Heart left ventricle (tissue), 16 donors: Measurements from ENCODE around the gene PDCD1. TPM values are rescaled to one million over a fixed set of nuclear protein-coding genes. Genes with fewer than 3 reads are reported as not detected.

Experiments
- ATAC-seq, 4 donors: fragments of 200-7000 bp; cut with Tn5 transposase; one replicate each; pipeline ENCODE4 v1.9.1; 2020 to 2022; ENCODE audit warnings: moderate library complexity in 4 of 4, mild to moderate bottlenecking in 3 of 4, moderate number of reproducible peaks in 1 of 4
- DNase-seq, 5 donors: peaks; one replicate each; pipeline ENCODE4 v3.0.0-alpha.2; 2020
- H3K27ac ChIP-seq, 12 donors: fragments of 200-600 bp; sonication (generic) in 4 of 12; one replicate each; pipeline versions ENCODE4 v1.5.0 to v1.8.0; 2016 to 2022; ENCODE audit warnings: mild to moderate bottlenecking in 2 of 12
- H3K27me3 ChIP-seq, 9 donors: fragments of 200-600 bp; sonication (generic) in 2 of 9; one replicate each; pipeline versions ENCODE4 v1.5.1 to v1.8.0; 2016 to 2022; ENCODE audit warnings: mild to moderate bottlenecking in 3 of 9
- H3K36me3 ChIP-seq, 9 donors: fragments of 200-600 bp; sonication (generic) in 2 of 9; one replicate each; pipeline versions ENCODE4 v1.5.0 to v1.8.0; 2018 to 2022; ENCODE audit warnings: mild to moderate bottlenecking in 2 of 9
- H3K4me1 ChIP-seq, 12 donors: fragments of 200-600 bp; sonication (generic) in 4 of 12; one replicate each; pipeline versions ENCODE4 v1.5.0 to v1.8.0; 2016 to 2022; ENCODE audit warnings: mild to moderate bottlenecking in 3 of 12
- H3K4me3 ChIP-seq, 12 donors: fragments of 200-600 bp; sonication (generic) in 4 of 12; one replicate each; pipeline versions ENCODE4 v1.5.0 to v1.8.0; 2017 to 2022; ENCODE audit warnings: mild to moderate bottlenecking in 9 of 12, moderate library complexity in 4 of 12
- H3K9me3 ChIP-seq, 12 donors: fragments of 200-600 bp; sonication (generic) in 4 of 12; one replicate each; pipeline versions ENCODE4 v1.5.0 to v1.8.0; 2016 to 2022; ENCODE audit warnings: mild to moderate bottlenecking in 1 of 12
- POLR2A ChIP-seq, 2 donors: fragments of 450-650 bp; IDR thresholded peaks; one replicate each; pipeline ENCODE4 v1.6.1; 2017; ENCODE audit warnings: antibody characterized with exemption in 2 of 2, mild to moderate bottlenecking in 2 of 2, moderate library complexity in 2 of 2
- WGBS, 4 donors: extraction: QIAGEN DNeasy Blood & Tissue Kit in 2 of 4; methylation state at CpG; one replicate each; pipeline versions ENCODE4 v1.1.5 to v1.1.7; 2013 to 2018; 5-methylcytosine and 5-hydroxymethylcytosine counted together
- intact Hi-C, 10 donors: fragments of 100-400 bp; cut with DNase I; formaldehyde crosslinking; loops; one replicate each; pipeline versions ENCODE4 v1.11.1 to v1.14.2; 2022
- polyA plus RNA-seq, 2 donors: library from polyadenylated mRNA; stranded (reverse); fragments of 200-250 nt; gene quantifications; one replicate each; pipeline ENCODE4 v1.2.3, GENCODE V29; 2013
- total RNA-seq, 9 donors: library from RNA; depleted of rRNA in 2 of 9; stranded (reverse); fragments of >200 nt in 2 of 9; fragmentation: NEBNext Ultra II Directional in 3 of 9; extraction: Animal tissue kit (Norgen Biotek cat#: 25700) in 3 of 9; gene quantifications; one replicate each; pipeline versions ENCODE4 v1.1.0 to v1.2.4, GENCODE V29; 2016 to 2023
- TF ChIP-seq, protein P1 (sequence below), 12 donors: fragments of 200-600 bp; sonication (generic) in 4 of 12; IDR thresholded peaks; one replicate each; pipeline versions ENCODE4 v1.5.0 to v1.8.0; 2018 to 2022; ENCODE audit warnings: antibody characterized with exemption in 12 of 12, mild to moderate bottlenecking in 5 of 12
- donor health status: ischemic (EF 13 %, LVEDD 7.1; RV severe dilation, severe dysfunction).
- donor health status: healthy with polysubstance abuse.
- donor health status: DM: no; HTN: yes; CAD: no.
- donor health status: DM: no; HTN: no; CAD: no.
- donor health status: ischemic (EF 25% LVEDD 6.9; RV normal size, moderate dysfunction).
- donor health status: ischemic (EF 25% LVEDD 5.7; RV mildly dilated, moderate dysfunction).
- donor health status: healthy.
- donor health status: DM: yes; HTN: yes; CAD: no.
- donor health status: ischemic (EF 35%, LVEDD 5.7; RV mildly dilated, moderate dysfunction).
- donor health status: nonischemic (EF 11% LVEDD 7.7; RV severe dilation, severe dysfunction).
- donor health status: DM: yes; HTN: yes; CAD: no.
- donor health status: PGD.
- donor health status: ischemic (EF 29% LVEDD 5.4; RV normal size, mild dysfunction).
- donor health status: nonischemic (EF 23%, LVEDD 6.1; RV moderate dilation, normal function).

PDCD1 gene
- total and polyA plus RNA-seq, 11 donors, result 0.27 to 7.6 (median 1.4) TPM

DNA sequence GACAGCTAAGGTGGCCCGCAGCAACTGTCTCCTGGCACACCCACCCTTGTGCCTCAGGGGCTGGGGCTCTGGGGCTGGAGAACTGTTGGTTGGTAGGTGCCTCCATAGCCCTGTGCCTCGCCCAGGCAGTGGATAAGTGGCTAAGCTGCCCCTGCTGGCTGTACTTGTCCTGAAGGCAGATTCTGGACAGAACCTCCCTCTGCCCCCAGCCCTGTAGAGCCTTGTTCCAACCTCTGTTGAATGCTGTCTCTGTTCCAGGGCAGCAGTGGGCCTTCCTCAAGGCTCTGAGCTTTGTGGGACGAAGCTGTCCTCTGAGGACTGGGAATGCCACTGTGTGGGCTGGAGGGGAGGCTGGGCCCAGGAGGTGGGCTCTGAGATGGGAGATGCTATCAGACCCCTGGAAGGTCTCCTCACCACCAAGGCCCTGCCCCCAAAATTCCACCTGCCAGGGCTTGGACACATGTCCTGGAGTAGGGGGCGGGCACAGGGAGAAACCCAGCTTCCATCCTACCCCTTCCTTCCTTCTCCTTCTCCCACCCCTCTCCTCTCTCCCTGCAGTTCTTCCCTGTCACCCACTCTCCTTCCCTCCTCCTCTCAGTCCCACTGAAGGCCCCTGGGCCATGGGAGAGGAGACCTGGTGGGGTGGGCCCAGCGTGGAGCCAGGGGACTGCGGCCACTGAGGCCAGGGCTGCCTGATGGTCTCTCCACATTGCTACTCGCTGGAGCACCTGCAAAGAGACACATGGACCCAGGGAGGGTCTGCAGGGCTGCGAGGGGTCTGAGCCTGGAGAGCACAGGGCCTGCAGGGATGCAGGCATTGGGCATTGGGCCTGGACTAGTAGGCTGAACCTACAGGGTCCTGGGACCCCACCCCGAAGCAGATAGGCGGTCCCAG is 1.7 kb upstream of the PDCD1 start:
- H3K27ac ChIP-seq, result peak overlapping the region; percentile 79 to 98 (median 90)
- WGBS, 4 donors, result 83 to 95% (median 84%) methylated on average over 7 to 10 of the region's 10 CpGs
- H3K9me3 ChIP-seq, result no peaks in the 10 kb centered on the region
- TF ChIP-seq POLR2A (IDR thresholded peaks at IDR 0.05), result no peak
- TF ChIP-seq, protein P1, sequence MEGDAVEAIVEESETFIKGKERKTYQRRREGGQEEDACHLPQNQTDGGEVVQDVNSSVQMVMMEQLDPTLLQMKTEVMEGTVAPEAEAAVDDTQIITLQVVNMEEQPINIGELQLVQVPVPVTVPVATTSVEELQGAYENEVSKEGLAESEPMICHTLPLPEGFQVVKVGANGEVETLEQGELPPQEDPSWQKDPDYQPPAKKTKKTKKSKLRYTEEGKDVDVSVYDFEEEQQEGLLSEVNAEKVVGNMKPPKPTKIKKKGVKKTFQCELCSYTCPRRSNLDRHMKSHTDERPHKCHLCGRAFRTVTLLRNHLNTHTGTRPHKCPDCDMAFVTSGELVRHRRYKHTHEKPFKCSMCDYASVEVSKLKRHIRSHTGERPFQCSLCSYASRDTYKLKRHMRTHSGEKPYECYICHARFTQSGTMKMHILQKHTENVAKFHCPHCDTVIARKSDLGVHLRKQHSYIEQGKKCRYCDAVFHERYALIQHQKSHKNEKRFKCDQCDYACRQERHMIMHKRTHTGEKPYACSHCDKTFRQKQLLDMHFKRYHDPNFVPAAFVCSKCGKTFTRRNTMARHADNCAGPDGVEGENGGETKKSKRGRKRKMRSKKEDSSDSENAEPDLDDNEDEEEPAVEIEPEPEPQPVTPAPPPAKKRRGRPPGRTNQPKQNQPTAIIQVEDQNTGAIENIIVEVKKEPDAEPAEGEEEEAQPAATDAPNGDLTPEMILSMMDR (IDR thresholded peaks at IDR 0.05), result peak in 5 of 12 donors; percentile 4 to 30 (median 18)
- peaks cover 4 to 34% (median 11%) of the 10 kb centered on the region in 9 donors for H3K27me3 ChIP-seq
- no peaks in the 10 kb centered on the region for H3K36me3 ChIP-seq
- peak overlapping the region in 11 of 12 donors; percentile 11 to 50 (median 38) for H3K4me3 ChIP-seq
- DNase-seq, result peak in 3 of 5 donors; percentile 51 to 69 (median 53)
- peak; percentile 37 to 52 (median 43) for ATAC-seq
- intact Hi-C loops, result loop anchor here in 2 of 10 donors (5.0 to 10.0 kb wide), 2 partner anchors 106 to 128 kb away; partner anchors contain the start of gene D2HGDH (in 1 of the 2)
- H3K4me1 ChIP-seq, result peaks cover 0 to 31% (median 20%) of the 10 kb centered on the region in 12 donors

DNA sequence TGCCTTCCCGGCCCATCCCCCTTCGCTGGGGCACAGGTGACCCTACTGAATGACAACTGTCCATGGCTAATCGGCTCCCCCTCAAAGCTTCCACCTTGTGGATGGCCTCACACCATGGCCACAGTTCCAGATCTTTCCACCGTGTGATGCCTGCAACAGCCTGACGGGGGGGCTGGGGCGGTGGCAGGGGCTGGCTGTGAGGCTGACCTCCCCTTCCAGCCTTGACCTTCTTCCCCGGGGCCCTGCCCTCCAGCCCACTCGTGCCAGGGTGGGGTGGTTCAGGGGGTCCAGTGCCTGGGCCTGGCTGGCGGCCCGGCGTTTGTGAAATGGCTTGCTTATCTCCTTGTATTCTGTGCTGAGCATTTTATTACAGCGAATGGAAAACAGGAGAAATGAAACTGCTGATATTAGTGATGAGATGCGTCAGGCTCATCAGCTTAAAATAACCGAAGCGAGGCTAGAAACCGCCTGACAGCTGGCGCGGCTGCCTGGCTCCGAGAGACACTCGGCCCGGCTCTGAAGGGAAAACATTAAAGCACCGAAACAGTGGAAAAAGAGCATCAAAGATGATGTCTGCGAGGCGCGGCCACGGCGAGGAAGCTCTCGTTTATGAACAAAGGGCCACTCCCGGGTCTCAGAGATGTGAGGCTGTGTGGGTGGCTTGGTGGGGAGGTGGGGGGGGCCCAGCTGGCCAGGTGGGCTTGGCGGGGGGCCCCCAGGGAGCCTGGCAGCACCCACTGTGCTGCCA is 916 bp upstream of the PDCD1 start:
- Histone ChIP-seq H3K27ac (peak overlapping the region; percentile 79 to 98 (median 90)), H3K4me3 (peak overlapping the region in 11 of 12 donors; percentile 11 to 50 (median 38)), H3K36me3 (no peaks in the 10 kb centered on the region), H3K27me3 (peaks cover 0 to 27% (median 11%) of the 10 kb centered on the region in 9 donors), H3K9me3 (no peaks in the 10 kb centered on the region), H3K4me1 (peaks cover under 1 to 38% (median 25%) of the 10 kb centered on the region in 12 donors)
- intact Hi-C loops, result loop anchor here in 3 of 10 donors (5.0 to 10.0 kb wide), 3 partner anchors 47 to 127 kb away; partner anchors contain the start of gene D2HGDH (in 1 of the 3)
- 23 to 26% (median 23%) methylated on average over 27 to 30 of the region's 30 CpGs for WGBS, 4 donors
- peak; percentile 53 to 72 (median 64) for ATAC-seq
- peak; percentile 67 to 81 (median 74) for DNase-seq
- TF ChIP-seq, protein P1 (IDR thresholded peaks at IDR 0.05), result peak in 5 of 12 donors; percentile 10 to 45 (median 29)
- peak in 1 of 2 donors; percentile 36 for TF ChIP-seq POLR2A (IDR thresholded peaks at IDR 0.05)

DNA sequence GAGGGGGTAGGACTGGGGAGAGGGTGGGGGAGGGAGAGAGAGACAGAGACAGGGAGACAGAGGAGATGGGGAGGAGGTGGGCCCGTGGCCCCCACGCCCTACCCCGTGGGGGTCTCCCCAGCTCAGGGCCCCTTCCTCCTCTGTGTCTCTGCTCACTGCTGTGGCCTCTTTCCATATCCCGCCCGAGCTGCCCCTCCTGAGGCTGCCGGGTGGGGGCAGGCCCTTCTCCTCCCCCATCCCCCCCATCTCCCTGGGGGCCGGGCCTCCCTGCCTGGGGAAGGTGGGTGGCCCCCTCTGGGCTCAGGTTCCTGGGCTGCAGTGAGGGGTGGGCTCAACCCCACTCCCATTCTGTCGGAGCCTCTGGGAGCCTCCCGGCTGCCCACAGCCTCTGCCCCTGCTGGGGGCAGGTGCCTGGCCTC is 332 bp upstream of the PDCD1 start:
- 25 to 51% (median 41%) methylated on average over 6 to 9 of the region's 9 CpGs for WGBS, 4 donors

More for the DNA sequence above, 332 bp upstream of the PDCD1 start:
- TF ChIP-seq, protein P1 (IDR thresholded peaks at IDR 0.05), result no peak
- TF ChIP-seq POLR2A (IDR thresholded peaks at IDR 0.05), result no peak
- Histone ChIP-seq H3K27me3 (peaks cover 0 to 22% (median 8%) of the 10 kb centered on the region in 9 donors), H3K4me3 (peak overlapping the region in 4 of 12 donors; percentile 37 to 50 (median 47)), H3K4me1 (peaks cover 4 to 44% (median 31%) of the 10 kb centered on the region in 12 donors), H3K36me3 (no peaks in the 10 kb centered on the region), H3K27ac (peak overlapping the region; percentile 79 to 98 (median 90)), H3K9me3 (no peaks in the 10 kb centered on the region)
- intact Hi-C loops, result loop anchor here in 1 of 10 donors (5.0 kb wide), 1 partner anchor 47 kb away; no protein-coding TSS in a partner anchor
- DNase-seq, result peak in 2 of 5 donors; percentile 17 to 51
- ATAC-seq, result peak in 2 of 4 donors; percentile 0 to 4
